Stimulated activated CD8-positive, alpha-beta memory T cell treated with anti-CD3 and anti-CD28 coated beads, Interleukin-12 subunit alpha, Interleukin-12 subunit beta, amount 100 ng/mL, for 4 hours (primary cell): Measurements from ENCODE around the gene MEIOSIN.
"Not testable (repeated sequence)": the region's sequence is repeated elsewhere in the genome, so short reads cannot be mapped to it uniquely, and the experiment has no call there.

Experiments
- DNase-seq: peaks from one replicate; pipeline ENCODE4 v3.0.0-alpha.2; 2020; ENCODE audit warnings: low read depth

The MEIOSIN gene, protein sequence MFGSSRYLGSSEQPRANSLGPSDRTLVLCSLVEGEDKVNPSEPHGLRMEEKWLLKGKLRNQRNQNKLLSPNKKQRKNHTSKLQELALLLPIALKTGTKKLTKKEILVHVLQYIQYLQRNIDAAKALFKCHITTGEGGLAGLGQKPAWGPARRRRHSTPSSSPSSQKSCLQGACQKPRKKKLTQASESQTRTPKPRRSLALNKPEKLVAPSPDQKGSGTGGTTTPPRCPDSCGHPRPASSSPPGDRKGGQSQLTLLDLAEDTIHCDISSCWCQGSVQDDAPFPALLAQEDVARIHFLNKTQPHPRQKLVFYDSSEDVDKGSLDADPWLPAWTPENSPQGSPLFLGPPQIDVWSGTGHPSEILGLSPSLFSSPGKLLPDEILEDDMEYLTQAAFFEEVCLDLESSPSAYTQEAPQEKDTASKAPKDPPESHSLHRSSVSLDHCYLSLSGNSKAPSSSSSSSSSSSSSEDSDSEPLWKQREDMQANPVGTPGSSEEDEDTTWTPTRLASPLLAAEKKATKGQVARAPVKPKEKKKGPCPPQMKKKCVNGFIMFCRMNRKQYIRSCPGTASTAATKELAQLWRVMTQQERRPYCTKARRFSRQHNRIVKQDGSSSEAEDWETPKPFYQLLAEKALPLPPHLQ

DNA sequence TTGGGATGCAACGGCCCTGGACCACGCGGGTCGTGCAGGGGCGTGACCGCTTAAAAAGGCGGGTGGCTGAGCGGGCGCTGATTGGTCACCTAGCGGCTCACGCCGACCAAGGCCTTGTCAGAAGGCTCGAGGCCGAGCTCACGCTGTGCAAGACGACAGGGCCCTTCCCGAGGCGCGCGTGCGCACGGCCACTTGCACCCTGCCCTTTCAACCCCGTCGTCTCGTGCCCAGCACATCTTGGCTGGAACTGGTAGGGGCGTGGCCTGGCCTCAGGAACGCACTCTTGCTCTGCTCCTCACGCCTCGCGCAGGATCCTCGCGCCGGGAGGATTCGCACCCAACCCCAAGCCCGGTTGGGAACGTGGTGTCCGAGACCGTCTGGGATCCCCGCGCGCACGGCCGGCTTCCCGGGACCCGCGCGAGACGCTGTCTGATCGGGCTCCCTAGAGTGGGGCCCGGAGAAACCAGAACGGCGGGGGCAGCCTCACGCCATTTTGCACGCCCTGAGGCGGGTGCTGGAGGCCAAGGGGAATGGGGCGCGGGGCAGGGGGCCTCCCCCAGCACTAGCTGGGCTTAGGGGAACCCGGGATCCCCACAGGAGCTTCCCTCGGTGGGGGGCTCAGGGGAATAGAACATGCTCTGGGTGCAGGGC, at the start of gene MEIOSIN:
TSS of gene MEIOSIN (plus strand) at position 280 of the 651 bp plus-strand sequence. CDS start 1,938 bp downstream, outside the sequence.
- DNase-seq, result no peak

DNA sequence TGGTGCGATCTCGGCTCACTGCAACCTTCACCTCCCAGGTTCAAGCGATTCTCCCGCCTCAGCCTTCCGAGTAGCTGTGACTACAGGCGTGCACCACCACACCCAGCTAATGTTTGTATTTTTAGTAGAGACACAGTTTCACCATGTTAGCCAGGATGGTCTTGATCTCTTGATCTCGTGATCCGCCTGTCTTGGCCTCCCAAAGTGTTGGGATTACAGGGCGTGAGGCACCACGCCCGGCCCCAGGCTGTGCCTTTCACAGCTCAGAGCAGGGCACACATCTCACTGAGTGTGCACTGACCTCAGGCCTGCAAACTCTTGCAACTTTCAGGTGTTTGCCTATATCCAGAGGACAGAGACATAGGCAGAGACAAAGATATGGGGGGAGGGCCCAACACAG, 48.2 kb upstream of the MEIOSIN start:
- not testable (repeated sequence) for DNase-seq

DNA sequence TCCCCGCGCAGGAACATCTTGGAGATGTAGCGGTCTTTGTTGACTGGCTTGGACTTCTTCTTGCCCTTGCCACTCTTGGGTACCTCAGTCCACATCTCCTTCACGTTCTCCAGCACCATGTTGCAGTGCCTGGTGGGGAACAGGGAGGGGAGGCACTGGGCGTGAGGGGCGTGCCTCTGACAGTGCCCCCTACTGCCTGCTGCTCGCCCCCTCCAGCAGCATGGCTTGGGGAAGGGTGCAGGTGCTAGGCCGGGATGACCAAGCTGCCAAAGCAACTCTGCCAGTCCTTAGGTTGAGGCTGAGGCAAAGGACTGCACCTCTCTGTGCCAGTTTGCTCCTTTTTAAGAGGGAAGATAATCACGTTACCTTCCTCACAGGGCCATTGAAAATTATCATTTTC, 45.6 kb upstream of the MEIOSIN start:
- DNase-seq, result no peak

DNA sequence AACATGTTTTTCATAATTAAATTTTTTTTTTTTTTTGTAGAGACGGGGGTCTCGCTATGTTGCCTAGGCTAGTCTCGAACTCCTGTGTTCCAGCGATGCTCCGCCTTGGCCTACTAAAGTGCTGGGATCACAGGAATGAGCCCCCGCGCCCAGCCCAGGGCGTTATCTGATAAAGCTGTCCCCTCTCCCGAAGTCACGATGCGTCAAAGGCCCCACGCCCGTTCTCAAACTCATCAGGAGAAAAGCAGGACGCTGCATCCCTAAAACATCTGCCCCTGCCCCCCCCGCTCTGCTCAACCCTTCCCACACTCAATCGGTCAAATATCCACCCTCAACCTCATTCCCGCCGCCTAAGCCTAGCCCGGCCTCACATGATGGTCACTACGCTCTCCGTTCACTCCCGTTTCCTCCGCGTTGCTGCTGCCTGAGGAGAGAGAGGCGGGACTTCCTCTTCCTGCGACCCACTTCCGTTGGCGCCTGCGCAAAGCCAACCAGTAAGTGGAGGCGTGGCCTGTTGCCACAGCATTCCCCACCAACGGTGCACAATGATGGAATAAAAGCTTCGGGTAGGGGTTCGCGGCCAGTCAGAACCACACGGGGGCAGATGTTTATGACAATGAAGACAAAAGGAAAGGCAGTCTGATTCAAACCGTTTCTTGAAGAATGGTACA, 41.6 kb upstream of the MEIOSIN start, which contains the start of gene SNRPD2:
TSS of gene SNRPD2 (minus strand) at position 438 of the 671 bp plus-strand sequence. CDS start at position 373, 65 bp downstream.
- DNase-seq, result peak; percentile 88

DNA sequence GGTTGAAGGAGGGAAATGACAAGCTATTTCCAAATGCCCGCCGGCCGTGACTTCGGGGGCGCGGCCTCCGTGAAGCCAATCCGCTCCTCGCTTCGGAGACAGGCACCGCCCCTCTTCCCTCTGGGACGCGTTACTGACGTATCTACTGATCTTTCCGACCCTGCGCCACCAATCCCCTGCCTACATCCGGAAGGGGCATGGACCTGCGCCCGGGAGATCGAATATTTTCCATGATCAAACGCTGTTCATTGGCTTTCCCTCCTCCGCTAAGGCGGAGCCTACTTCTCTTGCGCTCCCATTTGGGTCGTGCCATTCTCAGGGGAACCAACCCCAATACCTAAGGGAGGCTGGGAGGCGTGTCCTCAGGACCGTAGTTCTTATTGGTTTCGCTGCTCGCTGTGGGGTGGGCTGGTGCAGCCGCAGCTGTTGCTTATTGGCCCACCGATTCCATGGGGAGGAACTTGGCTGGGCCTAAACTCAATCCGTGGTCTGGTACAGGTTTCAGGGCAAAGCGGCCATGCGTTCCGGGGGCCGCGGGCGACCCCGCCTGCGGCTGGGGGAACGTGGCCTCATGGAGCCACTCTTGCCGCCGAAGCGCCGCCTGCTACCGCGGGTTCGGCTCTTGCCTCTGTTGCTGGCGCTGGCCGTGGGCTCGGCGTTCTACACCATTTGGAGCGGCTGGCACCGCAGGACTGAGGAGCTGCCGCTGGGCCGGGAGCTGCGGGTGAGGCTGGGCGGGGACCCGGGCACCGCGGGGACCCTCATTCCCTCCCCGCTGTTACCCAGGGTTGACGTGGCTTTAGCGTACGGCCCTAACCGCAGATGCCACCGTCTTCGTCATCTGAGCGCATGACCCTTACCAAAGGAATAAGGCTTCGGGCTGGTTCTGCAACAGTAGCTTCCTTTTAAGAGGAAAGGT, 40.8 kb upstream of the MEIOSIN start, which contains the start of gene QPCTL:
TSS of gene QPCTL (plus strand) at position 480 of the 919 bp plus-strand sequence. CDS start at position 518, 38 bp downstream.
- DNase-seq, result peak; percentile 89

DNA sequence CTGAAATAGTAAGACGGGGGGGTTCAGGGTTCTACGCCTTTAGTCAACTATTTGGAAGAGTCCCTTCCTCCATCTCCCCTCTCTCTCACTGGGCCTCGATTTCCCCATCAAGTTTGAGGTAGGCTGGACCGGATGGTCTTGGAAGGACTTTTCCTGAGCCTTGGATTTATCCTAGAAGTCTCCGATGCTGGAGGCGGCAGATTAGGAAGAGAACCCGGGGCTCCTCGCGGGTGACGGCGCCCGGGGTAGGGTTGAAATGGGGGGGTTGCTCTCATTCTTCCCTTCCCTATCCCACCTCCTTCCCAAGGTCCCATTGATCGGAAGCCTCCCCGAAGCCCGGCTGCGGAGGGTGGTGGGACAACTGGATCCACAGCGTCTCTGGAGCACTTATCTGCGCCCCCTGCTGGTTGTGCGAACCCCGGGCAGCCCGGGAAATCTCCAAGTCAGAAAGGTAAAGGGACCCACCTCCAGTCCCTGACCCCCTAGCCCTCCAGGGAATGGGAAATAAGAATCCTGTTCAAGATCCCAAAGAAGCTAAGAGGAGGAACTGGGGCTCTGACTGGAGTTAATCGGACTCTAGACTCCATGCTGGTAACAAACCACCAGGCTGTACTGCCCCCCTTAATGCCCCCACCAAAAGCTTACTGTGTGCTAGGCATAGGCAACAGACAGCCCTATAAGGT, 40.0 kb upstream of the MEIOSIN start:
- DNase-seq, result peak; percentile 56

DNA sequence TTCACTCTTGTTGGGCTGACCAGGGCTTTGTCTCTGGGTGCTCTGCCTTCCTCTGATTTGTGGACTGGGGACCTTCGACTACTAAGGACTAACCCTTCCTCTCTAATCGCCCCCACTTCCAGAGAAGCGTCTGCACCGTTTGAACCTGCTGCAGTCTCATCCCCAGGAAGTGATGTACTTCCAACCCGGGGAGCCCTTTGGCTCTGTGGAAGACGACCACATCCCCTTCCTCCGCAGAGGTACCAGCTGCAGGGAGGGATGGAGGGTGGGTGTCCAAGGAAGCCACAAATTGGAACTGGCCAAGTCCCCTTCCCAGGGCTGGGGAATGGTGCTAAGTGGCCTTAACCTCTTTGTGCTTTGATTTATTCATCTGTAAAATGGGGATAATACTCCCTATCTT, 31.6 kb upstream of the MEIOSIN start:
- no peak for DNase-seq

DNA sequence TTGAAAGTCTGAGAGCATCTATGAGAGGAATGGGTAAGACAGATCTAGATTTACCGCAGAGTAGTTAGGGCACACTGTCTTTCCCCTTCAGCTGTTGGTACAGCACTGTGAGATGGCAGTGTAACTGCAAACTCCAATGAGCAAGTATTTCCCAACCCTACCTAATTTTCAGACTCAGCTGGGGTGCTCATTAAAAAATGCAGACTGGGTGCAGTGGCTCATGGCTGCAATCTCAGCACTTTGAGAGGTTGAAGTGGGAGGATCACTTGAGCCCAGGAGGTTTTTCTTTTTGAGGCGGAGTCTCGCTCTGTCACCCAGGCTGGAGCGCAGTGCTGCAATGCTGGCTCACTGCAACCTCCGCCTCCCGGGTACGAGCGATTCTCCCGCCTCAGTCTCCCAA, 28.1 kb upstream of the MEIOSIN start:
- no peak for DNase-seq

DNA sequence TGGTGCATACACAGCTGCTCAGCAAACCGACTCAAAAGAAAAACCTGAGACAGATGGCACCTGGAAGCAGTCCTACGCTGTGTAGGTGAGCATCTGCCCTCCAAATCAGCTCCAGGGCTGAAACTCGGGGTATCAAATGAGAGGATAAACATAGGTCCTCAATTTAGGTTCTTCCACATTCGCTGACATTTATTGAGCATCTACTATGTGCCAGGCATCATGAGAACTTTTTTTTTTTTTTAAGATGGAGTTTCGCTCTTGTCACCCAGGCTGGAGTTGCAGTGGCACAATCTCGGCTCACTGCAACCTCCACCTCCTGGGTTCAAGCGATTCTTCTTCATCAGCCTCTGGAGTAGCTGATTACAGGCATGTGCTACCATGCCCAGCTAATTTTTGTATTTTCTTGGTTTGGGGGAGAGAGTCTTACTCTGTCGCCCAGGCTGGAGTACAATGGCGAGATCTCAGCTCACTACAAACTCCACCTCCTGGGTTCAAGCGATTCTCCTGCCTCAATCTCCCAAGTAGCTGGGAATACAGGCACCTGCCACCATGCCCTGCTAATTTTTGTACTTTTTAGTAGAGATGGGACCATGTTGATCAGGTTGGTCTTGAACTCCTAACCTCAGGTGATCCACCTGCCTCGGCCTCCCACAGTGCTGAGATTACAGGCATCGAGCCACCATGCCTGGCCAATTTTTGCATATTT, 27.4 kb upstream of the MEIOSIN start:
- no peak for DNase-seq

DNA sequence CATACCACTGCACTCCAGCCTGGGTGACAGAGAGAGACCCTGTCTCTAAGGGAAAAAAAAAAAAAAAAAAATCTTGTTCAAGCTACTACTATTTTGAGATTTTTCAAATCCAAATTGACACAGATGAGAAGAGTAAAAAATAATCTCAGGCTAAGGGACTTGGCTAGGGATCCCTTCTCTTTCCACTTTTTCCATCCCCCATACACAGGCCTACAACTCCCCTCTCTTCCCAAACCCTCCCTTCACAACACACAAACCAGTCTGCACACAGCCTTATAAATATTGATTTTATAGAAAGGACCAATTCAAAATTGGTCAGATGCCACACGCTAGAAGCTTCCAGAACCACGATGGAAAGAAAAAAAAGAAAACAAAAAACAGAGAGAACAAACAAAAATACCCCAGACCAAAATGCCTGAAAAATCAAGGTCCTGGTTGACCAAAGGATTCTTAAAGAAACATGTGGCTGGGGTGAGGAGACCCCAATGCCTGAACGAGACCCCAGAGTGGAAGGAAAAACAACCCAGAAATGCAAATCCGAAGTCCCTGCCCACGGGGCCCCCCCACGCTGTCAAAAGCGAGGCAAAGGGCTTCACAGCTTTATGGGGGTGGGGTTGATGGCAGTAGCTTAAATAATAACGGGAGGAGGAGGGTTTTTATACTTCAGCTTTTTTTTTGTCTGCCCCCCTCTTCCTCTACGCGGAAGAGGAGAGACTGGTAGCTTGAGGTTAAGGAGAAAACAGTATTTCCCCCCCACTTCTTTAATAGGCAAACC, 22.7 kb upstream of the MEIOSIN start:
- DNase-seq, result no peak

DNA sequence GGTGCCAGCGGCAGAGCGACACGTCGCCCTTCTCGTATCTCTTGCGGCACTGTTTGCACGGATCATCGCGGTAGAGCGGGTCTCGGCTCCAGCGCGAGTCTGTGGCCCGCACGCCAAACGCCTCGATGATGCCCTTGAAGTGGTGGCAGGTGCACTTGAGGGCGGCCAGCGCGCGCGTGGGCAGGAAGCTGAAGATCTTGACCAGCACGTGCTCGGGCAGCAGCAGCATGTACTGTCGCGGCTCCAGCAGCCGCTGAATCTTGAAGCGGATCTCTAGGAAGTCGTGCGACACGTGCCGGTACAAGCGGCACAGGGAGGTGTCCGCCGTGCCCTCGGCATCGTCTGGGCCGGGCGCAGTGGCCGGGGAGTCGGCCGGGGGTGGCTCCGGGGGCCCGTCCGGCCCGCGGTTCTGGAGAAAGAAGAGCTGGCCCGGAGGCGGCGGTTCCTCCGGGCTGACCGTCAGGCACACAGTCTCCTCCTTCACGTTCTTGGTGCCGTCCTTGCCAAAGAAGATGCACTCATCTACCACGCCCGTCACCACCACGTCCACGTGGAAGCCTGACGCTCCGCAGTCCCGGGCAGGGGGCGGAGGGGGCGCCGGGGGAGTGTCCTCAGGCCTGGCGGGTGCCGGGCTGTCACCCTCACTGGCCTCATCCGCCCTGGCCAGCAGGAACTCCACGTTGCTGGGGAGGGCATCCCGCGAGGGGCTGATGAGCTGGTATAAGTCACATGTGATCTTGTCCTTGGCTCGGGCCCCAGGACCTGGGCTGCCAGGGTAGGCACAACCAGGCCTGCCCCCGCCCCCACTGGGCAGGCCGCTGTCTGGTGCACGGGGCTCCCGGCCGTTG, 21.2 kb upstream of the MEIOSIN start:
- no peak for DNase-seq

DNA sequence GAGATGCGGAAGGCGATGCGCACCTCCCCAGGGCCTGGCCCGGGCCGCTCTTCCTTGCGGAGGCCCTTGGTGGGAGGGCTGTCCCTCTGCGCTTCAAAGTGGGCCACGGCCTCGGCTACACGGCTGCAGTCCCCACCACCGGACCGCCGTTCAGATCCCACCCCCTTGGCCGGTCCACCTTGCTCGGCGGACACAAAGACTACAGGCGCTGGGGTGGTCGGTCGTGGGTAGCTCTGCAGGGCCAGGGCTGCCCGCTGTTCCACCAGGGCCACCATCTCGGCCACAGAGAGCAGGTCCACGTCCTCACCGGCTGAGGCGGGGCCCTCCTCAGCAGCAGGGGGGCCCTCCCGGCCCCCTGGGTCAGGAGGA, 20.6 kb upstream of the MEIOSIN start:
- no peak for DNase-seq

DNA sequence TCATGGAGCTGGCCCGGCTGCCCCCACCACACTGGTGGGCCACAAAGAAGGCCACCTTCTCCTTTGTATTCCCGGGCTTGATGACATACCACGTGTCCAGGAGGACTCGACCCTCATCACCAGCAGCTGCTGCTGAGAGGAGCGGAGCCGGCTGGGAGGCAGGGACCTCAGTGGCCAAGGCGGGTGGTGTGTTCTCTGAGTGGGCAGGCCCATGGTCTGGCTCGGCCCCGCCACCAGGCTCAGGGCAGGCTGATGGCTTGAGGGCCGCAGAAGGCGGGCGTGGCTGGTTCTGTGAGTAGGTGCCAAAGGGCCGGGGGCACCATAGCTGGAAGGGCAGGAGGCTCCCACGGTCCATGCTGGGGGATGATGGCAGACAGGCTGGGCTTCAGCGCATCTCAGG, 20.1 kb upstream of the MEIOSIN start:
- DNase-seq, result no peak

DNA sequence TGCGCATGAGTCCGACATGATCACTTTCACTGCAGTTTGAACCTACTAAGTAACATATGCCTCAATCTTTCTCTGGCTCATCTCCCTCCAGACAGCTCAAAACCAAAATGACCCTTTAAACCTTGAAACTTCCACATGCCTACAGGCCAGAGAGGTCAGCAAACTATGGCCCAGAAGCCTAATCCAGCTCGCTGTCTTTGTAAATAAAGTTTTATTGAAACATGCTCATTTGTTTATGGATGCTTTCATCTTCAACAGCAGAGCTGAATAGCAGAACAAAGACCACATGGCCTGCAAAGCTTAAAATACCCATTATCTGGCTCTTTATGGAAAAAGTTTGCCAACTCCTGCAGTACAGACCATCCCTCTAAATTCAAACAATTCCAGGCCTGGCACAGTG, 18.1 kb upstream of the MEIOSIN start:
- DNase-seq, result no peak

DNA sequence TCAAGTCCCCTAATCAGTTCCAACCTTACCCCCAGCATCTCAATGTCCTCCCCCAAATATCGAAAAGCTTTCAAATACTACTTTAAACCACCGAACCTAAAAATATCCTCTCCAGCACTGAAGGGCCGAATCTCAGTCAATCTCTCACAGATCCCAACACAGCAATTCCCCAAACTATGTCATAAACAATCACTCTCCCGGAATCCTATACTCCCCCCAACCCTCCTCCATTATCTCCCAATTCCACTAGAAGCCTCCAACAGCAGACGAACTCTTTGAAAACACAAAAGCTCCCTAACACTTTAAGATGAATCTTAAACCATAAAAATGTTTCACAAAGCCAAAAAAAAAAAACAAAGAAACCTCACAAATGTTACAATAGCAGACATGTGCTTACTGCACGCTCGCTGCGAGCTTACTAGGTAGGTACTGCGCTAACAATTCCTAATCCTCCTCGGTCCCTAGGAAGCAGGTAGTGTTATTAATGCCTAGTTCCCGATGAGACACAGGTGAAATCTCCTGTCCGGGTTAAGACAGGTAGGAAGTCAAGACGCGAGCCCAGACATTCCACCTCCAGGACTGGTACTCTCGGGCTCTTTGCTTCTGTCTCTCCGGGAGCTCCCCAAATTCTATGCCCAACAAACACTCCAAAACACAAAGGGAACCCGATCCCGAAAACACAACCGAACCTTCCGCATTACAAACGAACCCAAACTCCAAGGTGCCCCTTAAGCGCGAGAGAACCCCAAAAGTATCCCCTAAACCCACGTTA, 16.7 kb upstream of the MEIOSIN start:
- no peak for DNase-seq

DNA sequence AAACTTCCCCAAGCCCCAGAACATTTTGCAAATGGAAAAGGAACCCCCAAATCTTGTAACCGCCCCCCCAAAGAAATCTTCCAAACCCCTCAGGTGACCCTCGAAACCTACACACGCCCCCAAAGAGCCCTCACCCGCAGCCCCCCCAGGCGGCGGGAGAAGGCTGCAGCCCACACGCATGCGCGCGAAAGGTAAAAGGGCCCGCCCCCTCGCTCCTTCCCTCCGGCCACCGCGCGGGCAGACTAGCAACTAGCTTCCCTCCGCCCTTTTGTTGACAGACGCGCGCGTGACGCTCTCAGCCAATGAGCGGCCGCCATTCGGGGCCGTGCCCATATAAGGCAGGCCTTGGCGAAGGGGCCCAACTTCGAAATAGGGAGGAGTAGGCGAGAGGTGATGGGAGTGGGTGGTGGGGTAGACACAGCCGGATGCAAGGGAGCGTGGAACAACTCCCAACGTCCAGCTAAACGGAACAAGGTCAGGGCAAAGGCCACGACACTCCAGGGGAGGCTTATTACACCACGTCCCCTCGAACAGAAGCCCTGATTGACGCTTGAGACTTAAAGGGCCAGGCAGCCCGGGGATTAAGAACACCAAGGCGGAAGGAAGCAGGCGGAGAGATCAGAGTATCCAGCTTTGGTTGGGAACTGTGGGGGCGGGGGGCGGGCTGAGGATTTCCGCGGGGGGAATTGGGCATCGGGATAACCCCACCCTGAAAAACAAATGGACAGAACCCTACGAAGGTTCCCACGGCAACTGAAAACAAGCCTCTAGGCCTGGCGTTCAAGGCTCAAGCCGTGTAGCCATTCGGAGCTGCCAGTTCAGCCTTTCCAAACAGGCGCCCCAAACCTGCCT, 15.9 kb upstream of the MEIOSIN start:
- DNase-seq, result peak; percentile 96
